H1 (cell line): ENCODE results near the gene PTPRJ.

Experiments used
- CTCF ChIP-seq, 3 experiments: IDR thresholded peaks; 1 replicate in 2 of 3; 2 replicates in 1 of 3; pipeline versions ENCODE4 v1.5.1 to v1.6.1; 2011; ENCODE audit warnings: low read length in 3 of 3, mild to moderate bottlenecking in 3 of 3, inconsistent platforms in 2 of 3, low read depth in 1 of 3, moderate library complexity in 1 of 3; ENCODE audit not compliant: insufficient read depth in 1 of 3; ENCODE audit errors: control extremely low read depth in 1 of 3
- KDM1A ChIP-seq: fragments of 200-600, 300-600 bp; sonication (generic); IDR thresholded peaks from 2 replicates; pipeline ENCODE4 v1.7.1; 2016; ENCODE audit warnings: mild to moderate bottlenecking, low read length, borderline replicate concordance
- POLR2AphosphoS5 ChIP-seq: IDR thresholded peaks from 2 replicates; pipeline ENCODE4 v1.6.1; 2011; ENCODE audit warnings: low read depth, low read length
- SP2 ChIP-seq: IDR thresholded peaks from 2 replicates; pipeline ENCODE4 v1.6.1; 2012; ENCODE audit warnings: mild to moderate bottlenecking, low read length, inconsistent platforms
- SUZ12 ChIP-seq: fragments of 200-600 bp; sonication (generic); IDR thresholded peaks from 2 replicates; pipeline ENCODE4 v1.6.1; 2012; ENCODE audit warnings: mild to moderate bottlenecking, inconsistent platforms, low read length, moderate library complexity, mixed read lengths

GRCh38 chr11:48088682-48089050, 108.3 kb downstream of the PTPRJ start:
- TF ChIP-seq SP2 = no peak
- TF ChIP-seq CTCF (IDR thresholded peaks at IDR 0.05; ENCODE audit: control extremely low read depth in 1 of 3, insufficient read depth in 1 of 3, low read depth in 1 of 3, low read length in 3 of 3) = no peak
- TF ChIP-seq KDM1A = no peak
- no peak for TF ChIP-seq POLR2AphosphoS5
- TF ChIP-seq SUZ12 = no peak
